GM19035 (cell line): ENCODE measurements around the gene CLDN1.
"Not testable (repeated sequence)": the region's sequence is repeated elsewhere in the genome, so short reads cannot be mapped to it uniquely, and the experiment has no call there.

Experiments
- ATAC-seq: cut with Tn5 transposase; IDR thresholded peaks from one replicate; pipeline ENCODE4 v1.9.1; 2021; ENCODE audit not compliant: unreplicated experiment

CLDN1 gene

DNA sequence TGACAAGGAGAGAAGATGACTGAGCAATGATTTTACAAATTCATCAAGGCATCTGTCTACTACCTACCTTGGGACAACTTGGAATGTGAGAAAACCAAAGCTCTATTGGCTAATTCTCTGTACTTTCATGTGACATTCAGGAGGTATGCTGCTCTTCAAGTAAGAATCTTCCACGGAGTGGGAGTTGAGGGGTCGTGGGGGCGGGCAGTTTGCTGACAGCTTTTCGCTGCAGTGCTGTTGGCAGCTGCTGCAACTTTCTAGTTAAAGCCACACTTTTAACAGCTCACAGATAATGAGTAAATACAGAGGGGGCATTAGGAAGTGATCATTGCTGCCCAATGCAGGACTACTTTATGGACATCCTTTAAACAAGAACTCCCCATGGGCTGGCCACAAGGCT is 22.3 kb downstream of the CLDN1 start:
- no peak for ATAC-seq

DNA sequence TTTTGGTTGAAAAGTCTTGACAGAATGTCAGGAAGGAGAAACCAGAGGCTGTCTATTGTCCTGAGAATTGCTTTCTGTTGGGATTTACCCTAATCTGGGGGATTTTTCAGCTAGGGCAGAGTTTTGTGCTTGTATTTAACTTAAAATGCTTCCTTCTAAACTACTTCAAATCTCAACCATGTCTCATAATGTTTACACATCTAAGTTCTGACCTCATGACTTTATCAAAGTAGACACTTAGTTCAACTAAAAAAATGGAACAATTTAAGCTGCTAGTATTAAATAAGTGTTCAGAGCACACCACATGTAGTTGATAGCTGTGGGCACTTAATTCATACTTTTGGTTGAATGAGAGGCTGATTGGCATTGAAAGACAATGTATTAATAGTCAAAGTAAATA is 28.2 kb downstream of the CLDN1 start:
- ATAC-seq: no peak

DNA sequence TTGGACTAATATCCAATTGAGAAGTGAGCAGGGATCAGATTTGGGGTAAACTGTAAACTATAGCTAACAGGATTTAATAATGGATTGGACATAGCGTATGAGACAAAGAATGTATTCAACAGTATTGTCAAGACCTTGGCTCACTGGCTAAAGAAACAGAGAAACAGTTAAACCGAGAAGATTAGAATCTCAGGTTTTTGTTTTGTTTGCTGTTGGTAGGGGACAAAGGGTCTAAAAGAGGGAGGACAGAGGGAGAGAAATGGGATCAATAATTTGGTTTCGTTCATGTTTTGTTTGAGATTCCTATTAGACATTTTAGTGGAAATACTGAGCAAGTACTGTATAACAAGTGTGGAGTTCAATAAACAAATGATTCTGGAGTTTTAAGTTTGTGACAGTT is 28.6 kb downstream of the CLDN1 start:
- ATAC-seq: no peak

DNA sequence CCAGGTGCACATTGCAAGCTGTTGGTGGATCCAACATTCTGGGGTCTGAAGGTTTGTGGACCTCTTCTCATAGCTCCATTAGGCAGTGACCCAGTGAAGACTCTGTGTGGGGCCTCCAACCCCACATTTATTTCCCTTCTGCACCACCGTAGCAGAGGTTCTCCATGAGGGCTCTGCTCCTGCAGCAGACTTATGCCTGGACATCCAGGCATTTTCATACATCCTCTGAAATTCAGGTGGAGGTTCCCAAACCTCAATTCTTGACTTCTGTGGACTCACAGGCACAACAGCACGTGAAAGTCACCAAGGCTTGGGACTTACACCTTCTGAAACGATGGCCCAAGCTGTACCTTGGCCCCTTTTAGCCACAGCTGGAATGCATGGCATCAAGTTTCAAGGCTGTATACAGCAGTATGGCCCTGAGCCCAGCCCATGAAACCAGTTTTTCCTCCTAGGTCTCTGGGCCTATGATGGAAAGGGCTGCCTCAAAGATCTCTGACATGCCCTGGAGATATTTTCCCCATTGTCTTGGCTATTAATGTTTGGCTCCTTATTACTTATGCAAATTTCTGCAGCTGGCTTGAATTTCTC is 30.2 kb downstream of the CLDN1 start:
- ATAC-seq: no peak

DNA sequence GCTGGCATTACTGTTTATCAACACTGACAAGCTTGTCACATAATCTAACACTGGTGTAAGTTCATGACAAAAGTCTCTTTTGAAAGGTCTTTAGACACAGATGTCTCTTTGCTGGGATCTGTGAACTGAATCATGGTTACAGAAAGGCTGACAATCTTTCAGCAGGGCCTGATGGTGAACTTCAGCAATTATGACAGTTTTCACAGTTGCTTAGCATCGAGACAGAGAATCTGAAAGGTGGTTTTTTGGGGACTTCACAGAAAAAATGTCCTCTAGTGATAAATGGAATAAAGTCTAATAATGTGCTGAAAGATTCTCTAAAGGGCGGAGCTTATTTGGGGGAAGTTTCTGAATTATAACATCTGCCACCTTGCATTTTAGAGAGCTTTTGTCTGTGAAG is 32.3 kb downstream of the CLDN1 start:
- no peak for ATAC-seq

DNA sequence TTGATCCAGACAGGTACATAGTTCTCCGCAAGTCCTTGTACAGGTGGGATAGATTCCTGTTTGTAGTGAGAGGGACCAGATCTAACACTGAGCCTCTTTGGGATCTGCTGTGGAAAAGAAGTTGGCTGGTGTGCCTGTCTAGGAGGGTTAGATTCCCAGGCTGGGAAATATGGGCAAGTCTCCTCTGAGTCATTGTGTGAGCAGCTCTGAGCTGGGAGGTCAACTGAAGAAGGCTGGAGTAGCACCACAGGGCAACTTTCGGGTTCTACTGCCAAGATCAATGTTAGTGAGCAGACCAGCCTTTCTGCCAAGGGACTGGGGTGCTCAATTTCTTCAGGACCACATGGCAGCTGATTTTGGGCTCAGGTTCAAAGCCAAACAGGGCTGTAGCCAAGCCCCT is 33.4 kb downstream of the CLDN1 start:
- ATAC-seq: no peak

DNA sequence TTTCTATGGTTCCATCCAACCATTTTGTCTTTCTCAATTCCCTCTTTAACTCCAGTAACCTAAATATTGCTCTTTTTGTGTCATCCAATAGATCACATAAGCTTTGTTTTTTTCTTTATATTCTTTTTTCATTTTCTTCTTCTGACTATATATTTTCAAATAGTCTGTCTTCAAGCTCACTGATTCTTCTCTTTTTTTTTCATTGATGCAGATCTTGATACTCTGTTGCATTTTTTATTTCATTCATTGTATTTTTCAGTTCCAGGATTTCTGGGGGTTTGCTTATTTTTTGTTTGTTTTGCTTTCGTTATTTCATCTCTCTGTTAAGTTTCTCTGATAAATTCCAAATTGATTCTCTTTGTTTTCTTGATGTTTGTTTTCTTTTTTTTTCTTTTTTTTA is 36.2 kb downstream of the CLDN1 start:
- ATAC-seq: no peak

DNA sequence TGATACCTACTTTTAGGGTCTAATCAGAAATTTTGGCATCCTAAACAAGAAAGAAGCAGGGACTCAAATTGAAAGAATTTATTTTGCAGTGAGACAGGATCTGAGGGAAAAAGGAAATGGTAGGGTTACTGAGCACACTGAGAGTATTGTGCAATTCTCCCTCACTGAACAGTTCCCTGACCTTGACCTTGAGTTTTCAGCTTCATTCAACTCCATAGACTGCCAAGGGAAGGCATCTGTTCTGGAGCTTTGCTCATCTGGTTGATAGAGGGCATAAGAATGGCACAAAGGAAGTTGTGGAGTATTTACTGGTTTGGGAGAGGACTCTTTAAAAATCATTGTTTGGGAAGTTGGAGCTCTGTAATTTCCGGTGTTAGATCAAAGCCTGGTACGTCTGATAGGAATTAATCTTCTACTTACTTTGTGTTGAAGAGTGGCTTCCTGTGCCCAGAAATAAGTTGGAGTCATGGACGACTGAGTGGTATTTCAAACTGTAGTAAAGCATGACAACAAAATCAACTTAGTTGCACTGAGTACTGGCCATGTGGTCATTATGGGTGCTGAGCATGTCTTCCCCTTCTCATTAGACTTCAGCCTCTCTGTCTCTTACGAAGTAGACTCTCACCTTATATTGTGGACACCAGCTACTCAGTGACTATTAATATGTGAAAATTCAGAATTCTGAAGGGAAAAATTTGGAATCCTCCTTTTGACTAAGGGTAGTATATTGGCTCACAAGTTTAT is 40.8 kb downstream of the CLDN1 start:
- no peak for ATAC-seq

DNA sequence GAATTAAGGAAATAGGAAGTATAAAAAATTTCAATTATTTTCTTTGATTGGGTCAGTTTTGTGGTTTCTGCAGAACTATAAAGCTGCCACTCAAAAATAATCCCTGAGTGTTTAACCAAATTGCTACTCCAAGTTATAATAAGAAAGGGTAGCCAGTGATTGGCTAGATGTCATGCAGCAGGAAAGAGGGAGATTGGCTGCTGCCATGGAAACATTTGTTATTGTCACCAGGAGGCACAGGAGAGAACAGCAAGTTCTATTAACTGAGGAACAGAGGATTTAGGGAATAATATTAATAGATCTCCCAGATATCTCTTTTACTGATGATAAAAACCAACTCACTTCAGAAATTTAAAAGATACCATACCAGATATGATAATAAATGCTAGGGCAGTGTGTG is 42.6 kb downstream of the CLDN1 start:
- ATAC-seq: no peak

DNA sequence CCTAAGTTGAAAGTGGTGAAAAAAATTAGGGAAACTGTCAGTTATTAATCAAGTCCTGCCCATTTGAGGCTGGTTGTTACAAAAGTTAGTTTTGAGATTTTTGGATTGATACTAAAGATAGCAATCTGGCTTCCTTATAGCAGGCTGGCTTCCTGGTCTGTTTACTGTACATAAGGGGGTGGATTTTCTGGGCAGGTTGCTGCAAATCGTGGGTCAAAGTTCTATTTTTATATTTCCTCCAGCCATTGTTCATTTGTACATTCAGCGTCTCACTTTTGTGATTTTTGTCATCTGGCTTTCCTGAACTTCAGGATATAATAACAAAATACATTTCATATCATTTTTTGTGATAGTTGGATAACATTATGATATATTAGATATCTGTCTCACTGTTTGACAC is 49.5 kb downstream of the CLDN1 start:
- no peak for ATAC-seq

DNA sequence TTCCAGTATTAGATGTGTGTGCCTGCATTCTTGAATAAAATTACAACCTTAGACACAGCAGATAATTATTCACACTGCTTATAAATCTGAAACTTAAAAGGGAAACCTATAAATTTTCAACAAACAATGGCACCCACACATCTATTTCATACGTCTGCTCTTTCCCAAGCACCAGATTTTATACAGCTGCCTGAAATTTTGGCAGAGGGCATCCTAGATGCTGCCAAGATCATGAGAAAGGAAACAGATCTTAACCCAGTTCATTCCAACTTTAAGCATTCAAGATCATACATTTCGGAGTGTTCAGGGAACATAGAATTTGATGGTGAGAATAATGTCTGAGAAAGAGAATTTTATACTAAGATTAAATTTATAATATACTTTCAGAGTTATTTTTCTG is 53.1 kb downstream of the CLDN1 start:
- no peak for ATAC-seq

DNA sequence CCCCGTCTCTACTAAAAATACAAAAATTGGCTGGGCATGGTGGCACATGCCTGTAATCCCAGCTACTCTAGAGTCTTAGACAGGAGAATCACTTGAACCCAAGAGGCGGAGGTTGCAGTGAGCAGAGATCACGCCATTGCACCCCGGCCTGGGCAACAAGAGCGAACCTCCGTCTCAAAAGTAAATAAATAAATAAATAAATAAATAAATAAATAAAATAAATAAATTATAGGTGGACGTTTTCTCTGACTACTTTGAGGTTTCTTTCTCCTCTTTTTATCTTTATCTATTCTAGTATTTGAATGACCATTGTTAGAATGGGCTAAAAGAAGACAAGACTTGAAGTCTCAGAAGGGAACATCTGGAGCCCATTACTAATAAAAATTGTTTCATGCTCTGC is 54.8 kb downstream of the CLDN1 start:
- ATAC-seq: not testable (repeated sequence)

DNA sequence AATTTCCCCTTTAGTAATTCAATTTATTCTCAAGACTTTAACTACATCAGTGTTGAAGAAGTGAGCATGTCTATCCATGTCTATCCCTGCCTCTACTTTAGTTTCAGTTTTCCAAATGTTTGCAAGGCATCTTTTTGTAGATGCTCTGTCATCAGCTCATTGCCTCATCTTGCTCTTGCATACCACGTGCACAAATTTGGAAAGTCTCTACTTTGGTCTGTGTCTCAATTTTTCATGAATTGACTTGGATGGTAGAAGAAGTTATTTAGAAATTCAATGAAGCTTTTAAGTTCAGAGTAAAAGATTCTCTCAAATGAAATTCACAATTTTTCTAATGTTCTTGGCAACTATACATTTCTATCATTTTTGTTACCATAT is 55.3 kb downstream of the CLDN1 start:
- ATAC-seq: no peak

DNA sequence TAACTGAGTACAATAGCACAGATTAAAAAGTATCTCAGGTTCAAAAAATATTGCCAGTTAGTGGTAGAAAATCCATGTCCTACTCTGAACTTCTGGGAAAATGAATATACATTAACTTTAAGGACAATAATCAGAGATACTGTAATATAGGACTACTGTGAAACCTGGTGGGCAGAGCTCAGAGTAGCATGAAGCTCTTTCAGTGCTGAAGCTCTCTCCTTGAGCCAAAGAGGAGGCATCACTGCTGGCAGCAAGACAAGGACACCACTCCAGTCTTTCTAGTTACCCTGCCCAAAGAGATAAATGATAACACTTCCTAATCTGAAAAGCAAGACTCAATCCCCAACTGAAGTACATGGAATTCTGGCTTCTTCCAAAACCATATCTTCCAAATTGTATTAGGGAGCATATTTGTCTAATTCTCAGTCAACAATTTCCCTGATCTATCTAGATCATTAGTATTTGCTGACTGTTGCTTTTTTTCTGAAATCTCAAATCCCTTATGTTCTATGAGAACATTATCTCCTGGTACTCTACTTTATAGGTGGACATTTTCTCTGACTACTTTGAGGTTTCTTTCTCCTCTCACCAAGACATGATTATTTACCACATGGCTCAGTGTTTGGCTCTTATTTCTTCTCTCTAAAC is 55.9 kb downstream of the CLDN1 start:
- ATAC-seq: no peak

DNA sequence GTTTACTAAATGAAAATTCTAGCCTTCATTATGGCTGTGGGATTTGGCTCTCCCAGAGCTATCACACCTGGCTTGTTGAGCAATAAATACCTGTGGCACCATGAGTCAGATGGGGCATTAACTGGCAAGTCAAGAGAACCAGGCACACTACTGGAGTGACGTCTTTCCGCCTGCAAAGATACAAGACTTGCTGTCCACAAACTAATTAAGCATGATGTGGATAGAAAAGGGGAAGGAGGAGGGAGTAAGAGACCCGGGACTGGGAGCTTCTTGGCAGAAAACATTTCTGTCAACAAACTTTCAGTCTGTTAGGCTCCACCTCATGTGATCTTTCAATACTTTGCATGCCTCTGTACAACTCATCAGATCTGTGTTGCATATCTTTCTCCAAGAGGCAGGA is 56.5 kb downstream of the CLDN1 start:
- no peak for ATAC-seq

DNA sequence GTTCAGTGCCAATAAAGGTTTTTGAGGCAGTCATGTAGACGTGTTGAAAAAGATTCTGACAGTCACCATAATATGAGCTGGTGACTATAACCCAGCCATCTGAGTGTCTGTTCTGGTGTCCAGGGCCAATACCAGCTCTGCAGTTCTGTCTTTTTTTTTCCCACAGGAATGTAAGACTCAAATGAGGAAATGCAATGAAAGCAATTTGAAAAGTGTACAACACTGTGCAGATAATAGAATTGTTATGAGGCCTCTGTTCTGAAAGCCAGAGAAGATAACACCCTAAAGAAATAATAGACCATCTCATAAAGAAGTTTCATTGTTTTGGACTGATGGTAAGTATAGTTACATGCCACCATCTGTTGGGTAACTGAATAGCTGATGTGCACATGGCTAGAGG is 57.1 kb downstream of the CLDN1 start:
- no peak for ATAC-seq

DNA sequence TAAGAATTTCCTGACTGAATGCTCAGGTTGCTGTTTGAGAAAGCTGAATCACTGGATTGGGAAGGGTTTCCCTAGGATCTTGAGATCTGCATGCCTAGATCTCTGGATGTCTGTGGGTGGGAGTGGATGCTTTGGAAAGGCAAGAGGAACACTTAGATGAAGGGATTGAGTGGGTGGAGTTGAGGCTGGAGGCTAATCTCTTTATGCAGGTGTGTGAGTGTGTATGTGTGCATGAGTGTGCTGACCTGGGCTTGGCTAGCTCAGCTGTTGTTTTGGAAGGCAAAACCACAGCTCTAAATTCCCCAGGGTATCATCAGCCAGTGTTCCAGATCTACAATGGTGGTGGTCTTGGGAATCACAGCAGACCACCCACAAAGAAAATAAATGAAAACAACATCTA is 60.5 kb downstream of the CLDN1 start:
- no peak for ATAC-seq

DNA sequence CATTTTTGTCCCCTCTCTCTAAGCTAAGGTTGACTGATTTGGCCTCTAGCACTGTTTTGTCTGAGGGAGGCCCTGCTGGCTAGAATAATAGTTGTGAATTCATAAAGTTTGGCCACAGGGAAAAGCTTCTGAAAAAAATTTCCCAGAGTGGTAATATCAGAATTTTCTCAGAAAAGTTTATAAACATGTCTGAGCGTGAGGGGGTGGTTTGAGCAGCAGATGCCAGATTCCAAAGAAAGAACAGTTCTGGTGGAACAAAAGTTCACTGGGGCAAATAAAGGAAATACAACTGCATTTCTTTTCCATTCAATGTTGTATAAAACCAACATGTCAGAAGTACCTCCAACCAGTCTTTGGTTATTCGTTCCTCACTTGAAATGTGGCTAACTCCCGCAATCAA is 61.2 kb downstream of the CLDN1 start:
- ATAC-seq: no peak

DNA sequence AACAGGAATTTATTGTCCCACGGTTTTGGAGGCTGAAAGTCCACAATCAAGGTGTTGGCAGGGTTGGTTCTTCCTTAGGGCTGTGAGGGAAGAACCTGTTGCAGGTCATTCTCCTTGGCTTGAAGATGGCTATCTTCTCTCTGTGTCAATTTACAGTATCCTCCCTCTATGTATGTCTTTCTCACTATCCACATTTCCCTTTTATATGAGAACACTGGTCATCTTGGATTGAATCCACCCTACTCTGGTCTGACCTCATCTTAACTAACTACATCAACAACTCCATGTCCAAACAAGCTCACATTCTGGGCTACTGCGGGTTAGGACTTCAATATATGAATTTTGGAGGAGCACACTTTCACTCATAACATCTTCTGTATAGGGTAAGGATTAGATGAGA is 61.9 kb downstream of the CLDN1 start:
- no peak for ATAC-seq

DNA sequence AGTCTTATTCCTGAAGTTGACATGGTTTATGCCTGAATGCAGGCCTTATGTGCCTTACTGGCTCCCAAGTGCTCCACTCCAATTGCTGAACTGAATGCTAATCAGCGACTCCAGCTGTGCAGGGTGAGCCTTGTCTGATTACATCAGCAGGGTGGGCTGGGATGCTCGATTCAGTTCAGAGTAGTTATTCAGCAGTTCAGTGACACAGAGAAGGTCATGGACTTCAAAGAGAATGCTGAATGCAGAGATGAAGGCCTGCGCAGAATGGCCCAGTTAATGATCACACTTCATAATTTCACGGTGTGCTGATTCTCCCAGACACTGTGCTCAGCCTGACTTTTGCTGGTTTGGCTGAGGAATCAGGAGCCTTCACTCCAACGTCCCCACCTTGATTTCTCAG is 63.6 kb downstream of the CLDN1 start:
- no peak for ATAC-seq
